KOPT-K1 (cell line): Measurements from ENCODE around the gene SLC26A5.
"Not testable (repeated sequence)": the region's sequence is repeated elsewhere in the genome, so short reads cannot be mapped to it uniquely, and the experiment has no call there.

Experiments
- H3K27ac ChIP-seq: fragments of 200-600 bp; sonication (generic); 2 replicates; pipeline ENCODE4 v1.5.1; 2016; ENCODE audit warnings: antibody characterized with exemption, mild to moderate bottlenecking, low read depth, low read length; ENCODE audit not compliant: poor library complexity, severe bottlenecking
- H3K36me3 ChIP-seq: fragments of 200-600 bp; sonication (generic); 2 replicates; pipeline ENCODE4 v1.5.1; 2017; ENCODE audit warnings: antibody characterized with exemption, mild to moderate bottlenecking, low read length, moderate library complexity; ENCODE audit not compliant: insufficient read depth
- H3K9me3 ChIP-seq: fragments of 200-600 bp; sonication (generic); 2 replicates; pipeline ENCODE4 v1.5.1; 2017; ENCODE audit warnings: antibody characterized with exemption, low read length, mild to moderate bottlenecking; ENCODE audit not compliant: insufficient read depth, poor library complexity, severe bottlenecking

SLC26A5 gene

GRCh38 chr7:103425177-103425576 is 20.8 kb downstream of the SLC26A5 start:
- Histone ChIP-seq H3K27ac (no peak overlapping the region), H3K36me3 (no peaks in the 10 kb centered on the region), H3K9me3 (no peaks in the 10 kb centered on the region)

GRCh38 chr7:103423467-103424179 is 22.4 kb downstream of the SLC26A5 start:
- H3K9me3 ChIP-seq: no peaks in the 10 kb centered on the region
- no peaks in the 10 kb centered on the region for H3K36me3 ChIP-seq

GRCh38 chr7:103420857-103421384 is 25.1 kb downstream of the SLC26A5 start:
- Histone ChIP-seq H3K36me3 (no peaks in the 10 kb centered on the region), H3K9me3 (no peaks in the 10 kb centered on the region), H3K27ac (no peak overlapping the region)

More at GRCh38 chr7:103423467-103424179, 22.4 kb downstream of the SLC26A5 start:
- H3K27ac ChIP-seq: no peak overlapping the region

- no peak overlapping the region for H3K27ac ChIP-seq
- H3K36me3 ChIP-seq: no peaks in the 10 kb centered on the region
- H3K9me3 ChIP-seq: no peaks in the 10 kb centered on the region
These were observed 27.8 kb downstream of the SLC26A5 start for GRCh38 chr7:103418241-103418640.

- Histone ChIP-seq H3K9me3 (peaks cover 4% of the 10 kb centered on the region), H3K27ac (no peak overlapping the region), H3K36me3 (no peaks in the 10 kb centered on the region)
These were observed 32.6 kb downstream of the SLC26A5 start for GRCh38 chr7:103413407-103413806.

GRCh38 chr7:103412151-103412550 is 33.9 kb downstream of the SLC26A5 start:
- Histone ChIP-seq H3K36me3 (no peaks in the 10 kb centered on the region), H3K27ac (no peak overlapping the region), H3K9me3 (peaks cover 4% of the 10 kb centered on the region)

- not testable (repeated sequence) for H3K27ac ChIP-seq, H3K36me3 ChIP-seq, H3K9me3 ChIP-seq
These were observed 40.0 kb downstream of the SLC26A5 start for GRCh38 chr7:103405789-103406613.

GRCh38 chr7:103399687-103400086 is 46.3 kb downstream of the SLC26A5 start:
- H3K27ac ChIP-seq: not testable (repeated sequence)

GRCh38 chr7:103398483-103399127 is 47.4 kb downstream of the SLC26A5 start:
- H3K36me3 ChIP-seq: no peaks in the 10 kb centered on the region
- no peaks in the 10 kb centered on the region for H3K9me3 ChIP-seq

More at GRCh38 chr7:103399687-103400086, 46.3 kb downstream of the SLC26A5 start:
- H3K9me3 ChIP-seq, H3K36me3 ChIP-seq: not testable (repeated sequence)

GRCh38 chr7:103396471-103396870 is 49.5 kb downstream of the SLC26A5 start:
- Histone ChIP-seq H3K9me3 (no peaks in the 10 kb centered on the region), H3K36me3 (no peaks in the 10 kb centered on the region)

More at GRCh38 chr7:103398483-103399127, 47.4 kb downstream of the SLC26A5 start:
- H3K27ac ChIP-seq: no peak overlapping the region

GRCh38 chr7:103395071-103395470 is 50.9 kb downstream of the SLC26A5 start:
- no peaks in the 10 kb centered on the region for H3K9me3 ChIP-seq
- H3K27ac ChIP-seq: no peak overlapping the region
- no peaks in the 10 kb centered on the region for H3K36me3 ChIP-seq

More at GRCh38 chr7:103396471-103396870, 49.5 kb downstream of the SLC26A5 start:
- no peak overlapping the region for H3K27ac ChIP-seq

GRCh38 chr7:103394566-103394965 is 51.4 kb downstream of the SLC26A5 start:
- no peak overlapping the region for H3K27ac ChIP-seq

GRCh38 chr7:103391976-103392375 is 54.0 kb downstream of the SLC26A5 start:
- Histone ChIP-seq H3K9me3 (no peaks in the 10 kb centered on the region), H3K36me3 (no peaks in the 10 kb centered on the region), H3K27ac (no peak overlapping the region)

More at GRCh38 chr7:103394566-103394965, 51.4 kb downstream of the SLC26A5 start:
- Histone ChIP-seq H3K36me3 (no peaks in the 10 kb centered on the region), H3K9me3 (no peaks in the 10 kb centered on the region)

GRCh38 chr7:103391150-103391549 is 54.9 kb downstream of the SLC26A5 start:
- Histone ChIP-seq H3K27ac (no peak overlapping the region), H3K36me3 (no peaks in the 10 kb centered on the region), H3K9me3 (no peaks in the 10 kb centered on the region)

GRCh38 chr7:103389263-103389662 is 56.7 kb downstream of the SLC26A5 start:
- no peaks in the 10 kb centered on the region for H3K9me3 ChIP-seq
- no peak overlapping the region for H3K27ac ChIP-seq
- no peaks in the 10 kb centered on the region for H3K36me3 ChIP-seq
